GM12864 (cell line): ENCODE measurements around the gene LACTBL1.
A peak's percentile ranks its signal among the peaks of the same experiment; 100 is the strongest.

Source experiments
- DNase-seq: peaks from one replicate; pipeline ENCODE4 v3.0.0-alpha.2; 2011; ENCODE audit warnings: low read depth
- H3K4me3 ChIP-seq: 2 replicates; pipeline ENCODE4 v1.5.1; 2011; ENCODE audit warnings: mild to moderate bottlenecking, low read depth, low read length, control low read depth
- CTCF ChIP-seq: IDR thresholded peaks from 2 replicates; pipeline ENCODE4 v1.5.1; 2011; ENCODE audit warnings: low read depth, mild to moderate bottlenecking, moderate library complexity, low read length, control low read depth, inconsistent platforms; ENCODE audit errors: missing control alignments

Gene LACTBL1

DNA sequence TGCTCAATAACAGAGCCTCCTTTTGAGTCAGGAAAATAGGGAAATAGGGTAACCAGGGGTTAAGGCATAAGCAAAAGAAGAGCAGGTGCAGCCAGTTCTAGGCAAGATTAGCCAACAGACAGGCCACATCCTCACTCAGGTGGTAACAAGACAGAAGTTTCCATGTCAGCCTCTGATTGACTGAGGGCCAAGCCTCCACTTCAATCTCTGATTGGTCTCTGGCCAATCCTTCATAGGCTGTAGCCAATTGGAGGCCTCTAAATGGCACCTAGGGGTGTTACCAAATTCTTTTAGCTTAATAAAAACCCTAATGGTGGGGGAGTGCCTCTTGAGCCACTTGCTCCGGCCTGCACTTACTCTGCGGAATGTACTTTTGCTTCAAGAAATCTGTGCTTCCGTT is 37.2 kb downstream of the LACTBL1 start:
- H3K4me3 ChIP-seq, result no peak overlapping the region
- no peak for TF ChIP-seq CTCF

GRCh38 chr1:22932803-22933470 is 39.7 kb downstream of the LACTBL1 start:
- H3K4me3 ChIP-seq, result no peak overlapping the region
- no peak for TF ChIP-seq CTCF
- no peak for DNase-seq

More for the DNA sequence above, 37.2 kb downstream of the LACTBL1 start:
- DNase-seq, result no peak

DNA sequence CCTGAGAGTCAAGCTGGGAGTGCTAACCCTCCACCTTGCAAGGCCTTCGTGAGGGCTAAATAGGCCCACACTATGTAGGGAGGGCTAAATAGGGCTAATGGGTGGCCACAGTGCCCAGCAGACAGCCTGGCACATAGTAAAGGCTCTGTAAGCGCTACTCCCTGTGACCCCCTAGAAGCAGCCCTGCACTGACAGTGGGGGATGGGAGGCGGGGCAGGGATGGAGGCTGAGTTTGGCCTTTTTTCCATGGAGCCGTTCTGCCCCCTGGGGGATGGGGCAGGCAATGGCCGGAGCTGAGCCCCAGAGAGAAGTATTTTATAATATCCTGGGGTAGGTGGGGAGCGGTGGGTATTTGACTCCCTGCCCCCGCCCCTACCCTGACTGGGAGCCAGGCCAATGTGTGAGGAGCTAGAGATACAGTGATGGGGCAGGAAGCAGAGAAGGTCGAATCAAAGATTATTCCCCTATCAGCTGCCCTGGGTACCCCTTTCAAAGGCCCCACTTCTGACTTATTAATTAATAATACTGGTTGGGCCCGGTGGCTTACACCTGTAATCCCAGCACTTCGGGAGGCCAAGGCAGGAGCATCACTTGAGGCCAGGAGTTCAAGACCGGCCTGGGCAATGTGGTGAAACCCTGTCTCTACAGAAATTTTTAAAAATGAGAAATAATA is 42.3 kb downstream of the LACTBL1 start:
- no peak for DNase-seq
- TF ChIP-seq CTCF, result peak; percentile 71
- no peak overlapping the region for H3K4me3 ChIP-seq

- no peak for TF ChIP-seq CTCF
- no peak overlapping the region for H3K4me3 ChIP-seq
- no peak for DNase-seq
Observed at GRCh38 chr1:22925111-22925510, 47.6 kb downstream of the LACTBL1 start.

- DNase-seq, result no peak
- TF ChIP-seq CTCF, result no peak
Observed at GRCh38 chr1:22922640-22923039, 50.0 kb downstream of the LACTBL1 start.

GRCh38 chr1:22921452-22922126 is 51.1 kb downstream of the LACTBL1 start:
- TF ChIP-seq CTCF, result no peak
- no peak overlapping the region for H3K4me3 ChIP-seq

More at GRCh38 chr1:22922640-22923039, 50.0 kb downstream of the LACTBL1 start:
- no peak overlapping the region for H3K4me3 ChIP-seq

More at GRCh38 chr1:22921452-22922126, 51.1 kb downstream of the LACTBL1 start:
- DNase-seq, result no peak
